GM18526 (cell line): ENCODE data around the gene EXT2.

Experiments used
- POLR2A ChIP-seq: IDR thresholded peaks from 3 replicates; pipeline ENCODE4 v1.6.1; 2011; ENCODE audit not compliant: insufficient read length; ENCODE audit errors: extremely low read depth

The EXT2 gene

DNA sequence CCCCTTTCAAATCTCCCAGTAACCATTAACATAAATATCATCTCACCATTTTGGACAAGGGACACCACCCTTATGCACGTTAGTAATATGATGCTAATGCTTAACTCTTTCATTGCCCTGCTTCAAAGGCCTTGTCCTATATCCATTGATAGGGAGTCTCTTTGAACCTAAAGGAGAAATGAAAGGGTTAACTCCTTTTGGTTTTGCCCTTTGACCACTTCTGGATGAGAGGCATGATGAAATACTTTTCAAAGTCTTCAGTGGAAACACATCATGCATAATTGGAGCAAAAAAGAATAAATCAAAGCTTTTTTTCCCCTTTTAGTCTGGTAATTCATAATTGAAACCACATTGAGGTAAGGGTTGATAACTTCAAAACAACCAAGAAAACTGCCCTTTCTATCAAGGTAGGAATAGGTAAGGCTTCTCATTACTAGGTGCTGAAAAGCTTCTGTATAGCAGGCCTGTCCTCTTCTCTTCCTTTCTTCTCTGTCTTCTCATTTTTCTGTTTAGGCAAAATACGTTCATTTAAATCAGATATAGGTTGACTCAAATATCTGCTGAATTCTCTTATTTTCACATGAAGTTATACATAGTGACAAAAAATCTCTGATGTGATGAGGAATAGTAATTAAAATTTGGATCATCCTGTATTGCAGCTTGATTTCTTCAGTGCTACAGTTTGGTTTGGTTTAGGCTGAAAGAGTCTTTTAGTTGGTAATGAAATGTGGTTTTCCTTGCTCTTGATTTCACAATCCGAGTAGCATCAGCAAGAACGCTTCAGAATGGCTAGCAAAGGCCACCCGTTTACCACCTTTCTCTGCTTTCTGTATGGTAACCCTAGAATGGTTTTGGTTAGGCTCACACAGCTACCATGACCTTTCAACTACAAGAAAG is 94.8 kb downstream of the EXT2 start:
- TF ChIP-seq POLR2A, result no peak

DNA sequence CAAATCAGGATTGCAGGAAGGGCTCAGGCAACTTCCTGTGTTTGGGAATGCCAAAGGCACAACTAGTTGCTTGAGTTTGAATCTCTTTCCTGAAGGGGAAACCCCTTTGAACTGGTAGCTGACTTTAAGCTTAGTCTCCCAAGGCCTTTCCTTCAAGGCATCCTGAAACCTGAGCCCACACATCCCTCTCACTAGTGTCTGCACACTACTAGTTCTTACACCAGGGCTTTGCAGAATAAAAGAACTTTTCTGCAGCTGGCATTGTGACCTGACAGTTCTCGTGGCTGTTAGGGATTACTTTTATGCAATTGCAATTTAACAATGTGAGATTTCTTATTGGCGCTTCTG is 95.4 kb downstream of the EXT2 start:
- TF ChIP-seq POLR2A, result no peak

DNA sequence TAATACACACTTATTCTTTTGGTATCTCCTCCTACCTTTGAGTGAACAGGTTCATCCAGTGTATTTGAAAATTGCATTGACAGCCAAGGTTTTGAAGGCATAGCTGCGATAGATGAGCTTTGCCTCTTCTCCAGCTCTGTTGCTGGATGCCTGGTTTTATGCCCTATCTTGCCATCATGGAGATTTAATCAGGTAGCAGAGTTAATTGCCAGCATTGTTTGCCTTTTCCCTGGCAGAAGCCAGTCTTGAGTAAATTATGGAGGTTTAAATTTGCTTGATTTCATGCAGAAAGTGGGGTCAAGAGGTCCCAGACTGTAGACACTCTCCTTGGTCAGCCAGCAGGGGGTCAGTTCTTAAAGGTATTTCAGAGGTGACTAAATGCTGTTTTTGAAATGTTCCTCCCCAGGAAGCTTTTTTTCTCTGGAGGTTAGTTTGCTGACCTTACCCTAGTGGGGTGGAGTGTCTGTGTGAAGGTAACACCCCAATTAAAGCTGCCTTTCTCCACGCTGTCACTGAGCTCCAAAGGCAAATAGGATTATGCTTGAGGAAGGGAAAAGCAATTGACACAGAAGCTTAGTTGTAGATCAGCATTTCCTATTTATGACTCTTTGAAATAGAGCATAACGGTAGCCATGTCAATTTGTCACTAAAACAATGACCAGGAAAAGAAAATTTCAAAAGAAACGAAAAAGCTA is 96.0 kb downstream of the EXT2 start:
- TF ChIP-seq POLR2A, result no peak

DNA sequence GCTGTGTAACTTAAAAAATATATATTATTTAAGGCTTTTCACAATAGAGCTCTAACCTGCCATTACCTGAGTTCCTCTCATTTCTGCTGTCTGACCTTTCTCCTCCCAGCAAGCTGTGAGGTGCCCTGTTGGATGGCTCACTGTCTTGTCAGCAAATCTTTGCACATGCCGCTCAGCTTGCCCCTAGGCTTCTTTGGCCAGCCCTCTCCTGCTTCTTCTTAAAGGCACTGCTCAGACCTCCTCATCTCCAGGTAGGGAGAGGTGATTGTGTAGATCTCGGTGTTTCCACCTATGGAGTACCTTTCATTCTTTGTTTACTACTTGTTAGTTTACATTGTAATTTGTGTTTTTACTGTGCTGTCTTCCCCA is 96.5 kb downstream of the EXT2 start:
- no peak for TF ChIP-seq POLR2A

DNA sequence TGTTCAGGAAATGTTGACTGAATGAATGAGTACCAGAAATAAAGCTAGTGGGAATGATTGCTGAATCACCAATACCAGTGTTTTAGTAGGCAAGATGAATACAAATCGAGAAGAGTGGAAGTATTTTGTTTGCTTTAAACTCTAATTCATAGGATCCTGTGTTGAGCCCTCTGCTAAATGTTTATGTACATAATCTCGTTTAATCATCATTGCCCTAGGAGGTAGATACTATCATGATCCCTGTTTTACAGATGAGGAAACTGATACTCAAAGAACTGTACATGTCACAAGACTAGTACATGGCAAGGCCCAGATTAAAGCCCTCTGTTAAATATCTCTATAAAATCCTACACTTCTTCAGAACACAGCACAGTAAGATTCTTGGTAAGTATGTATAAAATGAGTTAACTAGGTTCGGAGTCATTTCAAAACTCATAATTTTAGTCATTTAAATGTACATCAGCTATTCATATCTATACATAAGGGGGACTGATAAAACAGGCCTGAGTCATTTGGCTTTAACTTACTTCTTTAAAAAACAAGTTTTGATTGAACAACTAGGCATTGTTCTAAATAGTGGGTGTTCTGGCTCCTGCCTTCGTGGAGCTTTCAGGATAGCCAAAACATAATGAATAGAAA is 97.1 kb downstream of the EXT2 start:
- TF ChIP-seq POLR2A, result no peak

DNA sequence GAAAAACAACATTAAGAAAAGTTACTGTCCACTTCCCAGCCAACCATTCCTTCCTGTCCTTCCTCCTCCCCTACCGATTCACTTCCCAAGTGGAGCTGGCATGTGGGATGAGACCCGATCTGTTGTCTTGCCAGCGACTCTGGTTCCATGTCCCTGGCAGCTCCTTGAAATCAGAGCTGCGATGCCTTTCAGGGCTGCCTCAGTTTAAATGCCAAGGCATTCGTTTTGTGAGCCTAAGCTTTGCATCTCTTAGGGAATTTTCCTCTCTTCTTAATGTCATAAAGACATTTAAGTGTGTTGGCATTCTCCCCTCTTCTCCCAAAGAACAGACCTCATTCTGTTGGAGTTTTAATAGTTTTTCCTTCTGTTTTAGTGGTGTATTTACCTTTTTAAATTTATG is 98.4 kb downstream of the EXT2 start:
- TF ChIP-seq POLR2A, result no peak

DNA sequence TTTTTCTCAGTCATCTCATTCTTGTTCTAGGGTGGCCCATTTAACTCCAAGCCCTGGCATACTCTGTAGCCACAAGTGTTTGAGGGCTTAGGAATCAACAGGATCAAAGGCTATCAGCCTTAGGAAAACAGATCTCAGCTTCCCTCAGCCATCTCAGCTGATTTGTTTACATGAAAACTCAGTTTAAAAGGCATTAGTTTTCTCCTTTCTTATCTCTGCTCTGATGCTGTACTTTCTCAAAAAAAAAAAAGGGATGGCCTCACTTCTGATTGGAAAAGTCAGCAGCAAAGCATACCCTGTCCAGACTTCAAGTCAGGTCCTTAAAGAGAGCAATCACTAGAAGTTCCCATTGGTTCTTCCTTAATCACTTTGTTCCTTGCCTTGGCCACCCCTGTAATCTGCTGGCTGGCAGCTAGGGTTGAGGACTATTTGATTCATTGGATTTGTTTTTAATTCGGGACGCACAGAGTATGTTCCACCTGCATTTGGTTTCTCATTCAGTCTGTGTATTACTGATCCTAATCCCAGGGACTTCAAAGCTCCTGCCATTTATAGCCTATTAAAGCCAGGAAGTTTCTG is 102.8 kb downstream of the EXT2 start:
- no peak for TF ChIP-seq POLR2A

DNA sequence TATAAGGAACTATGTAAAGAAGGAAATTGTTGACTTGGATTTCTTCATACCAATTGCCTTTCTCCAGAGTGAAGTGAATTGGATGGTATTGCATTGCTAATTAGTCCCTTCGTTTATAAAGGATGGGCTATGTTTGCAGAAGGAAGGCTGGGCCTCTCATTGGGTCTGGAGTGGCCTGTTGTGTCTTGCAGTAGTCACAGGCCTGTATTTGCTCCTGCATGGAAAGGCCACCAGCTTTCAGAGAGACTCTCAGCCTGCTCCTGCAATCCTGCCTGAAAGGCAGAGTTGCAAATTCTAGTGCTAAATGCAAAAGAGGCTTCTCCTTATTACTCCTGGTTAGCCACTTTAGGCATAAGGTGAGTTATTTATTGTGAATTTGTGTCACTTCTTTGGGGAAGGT is 103.8 kb downstream of the EXT2 start:
- TF ChIP-seq POLR2A, result no peak

DNA sequence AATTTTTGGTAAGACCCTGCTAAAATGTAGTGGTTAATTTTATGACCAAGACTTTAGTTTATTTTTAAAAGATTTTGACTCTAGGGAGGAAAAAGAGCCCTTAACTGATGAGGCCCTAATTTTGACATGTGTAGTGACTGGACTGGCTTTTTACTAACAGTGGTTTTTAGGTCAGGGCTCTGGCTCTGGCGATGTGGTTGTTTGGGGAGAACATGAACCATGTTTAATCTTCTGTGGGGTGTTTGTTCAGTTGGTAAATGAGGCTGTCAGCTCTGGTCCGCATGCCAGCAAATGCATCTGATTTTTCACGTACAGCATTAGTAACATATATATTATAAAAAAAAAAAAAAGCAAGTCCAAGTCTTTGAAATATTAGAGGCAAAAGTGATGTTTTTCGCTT is 104.3 kb downstream of the EXT2 start:
- no peak for TF ChIP-seq POLR2A

DNA sequence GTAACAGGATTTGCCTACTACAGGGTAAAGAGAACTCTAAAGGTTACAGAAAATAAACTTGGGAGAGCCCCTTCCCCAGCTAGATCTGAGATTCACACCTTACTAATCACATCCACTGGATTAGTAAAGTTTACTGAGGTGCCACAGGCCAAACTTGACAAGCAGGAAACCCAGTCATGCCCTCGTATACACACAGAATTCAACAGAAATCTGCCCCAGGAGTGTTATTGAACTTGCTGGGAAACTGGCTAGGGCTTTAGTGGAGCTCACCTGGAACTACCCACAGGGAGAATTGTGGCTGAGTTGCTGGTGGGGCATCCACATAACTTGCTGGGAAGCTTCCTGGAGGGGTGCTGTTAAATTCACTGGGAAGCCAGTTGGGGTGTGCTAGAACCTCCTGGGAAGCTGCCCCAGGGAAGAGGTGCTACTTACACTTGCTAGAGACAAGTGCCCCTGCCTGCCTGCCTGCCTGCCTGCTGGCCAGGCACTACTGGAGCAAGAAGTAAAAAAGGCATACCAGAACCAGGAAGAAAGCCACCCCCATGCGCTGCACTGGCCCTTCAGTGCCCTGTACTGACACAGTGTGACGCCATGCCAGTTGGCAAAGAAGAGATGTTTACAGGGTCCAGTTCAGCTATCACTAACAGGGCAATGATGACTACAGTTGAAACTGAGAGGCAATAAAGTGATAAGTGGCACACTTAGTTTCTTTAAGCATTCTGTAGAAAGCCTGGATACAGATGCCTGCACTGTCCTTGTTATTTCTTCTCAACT is 108.0 kb downstream of the EXT2 start:
- no peak for TF ChIP-seq POLR2A

DNA sequence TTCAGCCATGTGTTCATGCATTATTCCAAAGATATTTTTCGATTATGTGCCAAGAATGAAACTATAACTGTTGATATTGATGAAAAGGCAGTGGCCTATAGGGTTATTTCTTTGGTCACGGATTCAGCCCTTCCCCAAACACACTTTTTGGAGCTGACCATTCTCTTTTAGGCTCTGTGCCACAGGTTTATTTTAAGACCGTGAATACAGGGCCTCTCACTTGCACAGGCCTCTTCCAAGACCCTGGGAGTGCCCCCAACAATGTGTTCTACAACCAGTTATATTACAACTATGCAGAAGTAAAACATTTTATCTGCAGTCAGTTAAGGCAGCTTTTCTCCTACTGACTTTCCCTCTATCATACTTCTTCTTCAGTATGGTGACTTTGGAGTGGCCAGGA is 109.9 kb downstream of the EXT2 start:
- no peak for TF ChIP-seq POLR2A

DNA sequence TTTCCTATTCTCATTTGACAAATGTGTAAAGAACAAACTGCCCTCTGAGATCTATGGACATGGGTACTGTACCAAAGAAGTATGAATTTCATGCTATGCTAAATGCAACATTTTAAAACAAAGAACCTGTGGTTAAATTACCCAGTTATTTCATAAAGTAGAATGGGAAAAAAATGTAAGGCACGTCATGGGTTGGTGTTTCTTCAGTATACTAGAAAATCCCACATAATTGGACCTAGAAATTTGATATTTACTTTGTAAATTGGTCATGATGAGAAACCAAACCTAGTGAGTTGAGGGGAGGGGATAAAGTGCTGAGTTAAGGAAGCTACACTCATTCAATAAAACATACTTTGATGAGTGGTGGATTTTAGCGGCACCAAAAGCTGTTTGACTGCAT is 110.4 kb downstream of the EXT2 start:
- TF ChIP-seq POLR2A, result no peak

DNA sequence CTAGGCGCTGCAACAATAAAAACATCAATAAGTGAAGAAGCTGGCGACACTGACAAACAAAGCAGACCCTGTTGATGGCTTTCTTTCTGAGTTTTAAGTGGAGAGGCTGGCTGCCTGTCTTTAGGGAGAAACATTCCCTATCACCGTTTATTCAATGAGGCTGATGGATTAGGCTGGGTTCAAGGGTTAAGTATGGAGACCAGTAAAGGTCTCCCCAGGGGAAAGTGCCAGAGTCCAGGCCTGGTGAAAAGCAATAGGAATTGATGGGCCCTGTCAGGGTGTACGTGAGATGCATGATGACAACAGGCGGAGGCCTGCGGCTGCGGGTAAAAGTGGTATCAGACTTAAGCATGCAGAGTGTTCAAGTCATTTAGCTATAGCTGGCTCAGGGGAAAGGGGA is 111.8 kb downstream of the EXT2 start:
- TF ChIP-seq POLR2A, result no peak

DNA sequence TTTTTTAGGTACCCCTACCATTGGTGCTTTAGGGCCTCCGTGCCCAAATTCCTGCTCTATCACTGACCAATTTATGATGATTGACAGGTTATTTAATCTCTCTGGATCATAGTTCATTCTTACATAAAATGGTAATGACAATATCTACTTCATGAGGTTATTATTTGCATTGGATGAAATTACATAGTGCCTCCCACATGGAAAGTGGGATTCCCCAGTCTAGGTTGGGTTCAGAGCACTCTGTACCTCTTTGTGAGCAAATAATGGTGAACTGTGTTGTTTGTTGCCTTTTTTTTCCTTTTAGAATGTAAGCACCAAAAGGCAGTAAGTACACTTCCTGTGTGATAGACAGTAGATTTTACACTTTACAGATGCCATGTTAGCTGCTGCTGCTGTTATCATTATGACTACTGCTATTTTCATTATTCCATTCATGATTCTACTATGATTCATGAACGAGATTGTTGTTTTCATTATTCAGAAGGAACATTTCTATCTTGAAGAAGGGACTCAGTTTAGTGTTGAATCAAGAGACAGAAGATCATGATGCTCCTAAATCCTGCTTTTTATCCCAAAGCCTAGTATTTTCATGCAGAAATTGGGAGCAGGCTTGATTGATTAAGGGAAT is 113.6 kb downstream of the EXT2 start:
- TF ChIP-seq POLR2A, result no peak

DNA sequence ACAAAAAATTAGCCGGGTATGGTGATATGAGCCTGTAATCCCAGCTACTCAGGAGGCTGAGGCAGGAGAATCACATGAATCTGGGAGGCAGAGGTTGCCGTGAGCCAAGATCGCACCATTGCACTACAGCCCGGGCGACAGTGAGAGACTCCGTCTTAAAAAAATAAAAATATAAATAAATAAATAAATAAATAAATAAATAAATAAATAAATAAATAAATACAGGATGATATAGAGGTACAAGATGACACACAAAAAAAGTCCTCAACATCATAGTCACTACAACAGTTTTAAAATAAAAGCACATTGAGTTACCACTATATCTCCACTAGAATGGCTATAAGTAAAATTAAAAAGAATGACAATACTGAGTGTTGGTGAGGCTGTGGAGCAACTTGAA is 116.7 kb downstream of the EXT2 start:
- TF ChIP-seq POLR2A, result no peak
